H1 (cell line): ENCODE data around the gene FAM120A. TPM values are rescaled to one million over a fixed set of nuclear protein-coding genes. Genes with fewer than 3 reads are reported as not detected.

Experiments used
- CTCF ChIA-PET: fragments of 300-600 bp; sonication (Branson Sonifier 250); formaldehyde crosslinking; loops from one replicate; lab custom pipeline; 2021; ENCODE audit not compliant: partially characterized antibody; lab: Charles Lee
- POLR2A ChIA-PET: fragments of 300-600 bp; sonication (Branson Sonifier 250); formaldehyde crosslinking; loops from one replicate; lab custom pipeline; 2021; ENCODE audit warnings: inconsistent platforms; ENCODE audit not compliant: partially characterized antibody; lab: Charles Lee
- DNase-seq, 2 experiments: peaks; one replicate each; pipeline versions ENCODE4 v3.0.0 to v3.0.0-alpha.2; 2010 to 2022; ENCODE audit warnings: low spot score in 2 of 2, low read depth in 1 of 2, mixed read lengths in 1 of 2
- FAIRE-seq: peaks from 2 replicates; lab custom pipeline; 2011; peaks lifted over from hg19 to GRCh38; lab: Jason Lieb, UNC
- H2AFZ ChIP-seq: 2 replicates; pipeline ENCODE4 v1.8.1; 2012; ENCODE audit warnings: low read length, inconsistent platforms
- H2AK5ac ChIP-seq: 2 replicates; pipeline ENCODE4 v1.6.1; 2013; ENCODE audit warnings: low read depth, low read length
- H2BK120ac ChIP-seq: replicated peaks from 2 replicates; pipeline ENCODE3; 2013; ENCODE audit warnings: low read depth, low read length, inconsistent platforms
- H2BK12ac ChIP-seq: 2 replicates; pipeline ENCODE4 v1.6.1; 2013; ENCODE audit warnings: low read depth, low read length
- H2BK15ac ChIP-seq: 2 replicates; pipeline ENCODE4 v1.6.1; 2013; ENCODE audit warnings: low read length
- H2BK20ac ChIP-seq: 2 replicates; pipeline ENCODE4 v1.6.1; 2013; ENCODE audit warnings: low read length
- H2BK5ac ChIP-seq: 2 replicates; pipeline ENCODE4 v1.6.1; 2013; ENCODE audit warnings: low read depth, low read length
- H3K14ac ChIP-seq: 2 replicates; pipeline ENCODE4 v1.6.1; 2013; ENCODE audit warnings: inconsistent platforms; ENCODE audit not compliant: insufficient read length
- H3K18ac ChIP-seq: 2 replicates; pipeline ENCODE4 v1.6.1; 2013; ENCODE audit warnings: low read length; ENCODE audit errors: extremely low read depth
- H3K23ac ChIP-seq: 2 replicates; pipeline ENCODE4 v1.6.1; 2013; ENCODE audit warnings: inconsistent platforms; ENCODE audit not compliant: insufficient read length
- H3K23me2 ChIP-seq: 2 replicates; pipeline ENCODE4 v1.6.1; 2013; ENCODE audit warnings: low read depth, low read length
- H3K27ac ChIP-seq: 2 replicates; pipeline ENCODE4 v1.6.1; 2011; ENCODE audit warnings: low read depth, low read length, inconsistent platforms
- H3K27me3 ChIP-seq, 4 experiments: replicated peaks in 1 of 4; 1 replicate in 1 of 4; 2 replicates in 3 of 4; pipeline versions ENCODE4 v1.6.1 to v1.8.1; 2011 to 2013; ENCODE audit warnings: low read length in 3 of 4, mild to moderate bottlenecking in 3 of 4, inconsistent platforms in 2 of 4, mixed read lengths in 2 of 4, moderate library complexity in 1 of 4; ENCODE audit not compliant: control insufficient read depth in 3 of 4, insufficient read depth in 3 of 4; ENCODE audit errors: extremely low read depth in 1 of 4
- H3K36me3 ChIP-seq, 4 experiments: 2 replicates each; pipeline versions ENCODE4 v1.6.1 to v1.8.1; 2011 to 2013; ENCODE audit warnings: mild to moderate bottlenecking in 4 of 4, low read length in 3 of 4, moderate library complexity in 2 of 4, control low read depth in 1 of 4, inconsistent platforms in 1 of 4; ENCODE audit not compliant: insufficient read depth in 4 of 4, control insufficient read depth in 2 of 4
- H3K4ac ChIP-seq: replicated peaks from 2 replicates; pipeline ENCODE3; 2013; ENCODE audit warnings: low read length, low read depth, mixed read lengths, inconsistent platforms; ENCODE audit not compliant: insufficient read length
- H3K4me1 ChIP-seq, 4 experiments: replicated peaks in 1 of 4; 1 replicate in 1 of 4; 2 replicates in 3 of 4; pipeline versions ENCODE4 v1.6.1 to v1.8.1; 2011 to 2013; ENCODE audit warnings: low read length in 3 of 4, inconsistent platforms in 2 of 4, mixed read lengths in 1 of 4; ENCODE audit not compliant: insufficient read depth in 4 of 4, control insufficient read depth in 3 of 4
- H3K4me2 ChIP-seq, 2 experiments: 2 replicates each; pipeline versions ENCODE4 v1.6.1 to v1.8.1; 2011 to 2013; ENCODE audit warnings: low read depth in 2 of 2, low read length in 2 of 2, control low read depth in 1 of 2, inconsistent platforms in 1 of 2, mild to moderate bottlenecking in 1 of 2; ENCODE audit not compliant: insufficient read depth in 1 of 2
- H3K4me3 ChIP-seq, 4 experiments: fragments of 200-600, 300-600 bp in 1 of 4; sonication (generic), shearing (Covaris generic), sonication (Bioruptor Twin) in 1 of 4; 2 replicates each; pipeline versions ENCODE4 v1.5.1 to v1.8.1; 2011 to 2016; ENCODE audit warnings: low read length in 4 of 4, low read depth in 3 of 4, control low read depth in 2 of 4, inconsistent platforms in 2 of 4, mild to moderate bottlenecking in 2 of 4, mixed read lengths in 1 of 4, moderate library complexity in 1 of 4; ENCODE audit not compliant: insufficient read depth in 2 of 4; ENCODE audit errors: extremely low read depth in 1 of 4
- H3K56ac ChIP-seq: replicated peaks from 2 replicates; pipeline ENCODE3; 2013; ENCODE audit warnings: low read depth, mild to moderate bottlenecking, mixed read lengths, low read length, inconsistent platforms; ENCODE audit not compliant: insufficient read length
- H3K79me1 ChIP-seq: 2 replicates; pipeline ENCODE4 v1.6.1; 2013; ENCODE audit warnings: low read depth, low read length, control low read depth
- H3K79me2 ChIP-seq, 2 experiments: 2 replicates each; pipeline versions ENCODE4 v1.6.1 to v1.8.1; 2012 to 2013; ENCODE audit warnings: low read length in 2 of 2, mild to moderate bottlenecking in 2 of 2, inconsistent platforms in 1 of 2; ENCODE audit not compliant: insufficient read depth in 2 of 2, control insufficient read depth in 1 of 2
- H3K9ac ChIP-seq, 4 experiments: replicated peaks in 1 of 4; 1 replicate in 1 of 4; 2 replicates in 3 of 4; pipeline versions ENCODE4 v1.6.1 to v1.8.1; 2011 to 2013; ENCODE audit warnings: low read depth in 3 of 4, low read length in 3 of 4, control low read depth in 2 of 4, mild to moderate bottlenecking in 2 of 4, moderate library complexity in 2 of 4, inconsistent platforms in 1 of 4; ENCODE audit errors: extremely low read depth in 1 of 4
- H3K9me3 ChIP-seq, 2 experiments: 2 replicates each; pipeline versions ENCODE4 v1.6.1 to v1.8.1; 2012 to 2013; ENCODE audit warnings: mild to moderate bottlenecking in 2 of 2, moderate library complexity in 2 of 2, control low read depth in 1 of 2, inconsistent platforms in 1 of 2, low read depth in 1 of 2, low read length in 1 of 2, mixed read lengths in 1 of 2; ENCODE audit not compliant: insufficient read depth in 2 of 2
- H4K20me1 ChIP-seq, 2 experiments: replicated peaks in 1 of 2; 2 replicates each; pipeline versions ENCODE3 to v1.8.1; 2011 to 2013; ENCODE audit warnings: inconsistent platforms in 2 of 2, low read length in 2 of 2, mild to moderate bottlenecking in 1 of 2; ENCODE audit not compliant: insufficient read depth in 2 of 2, control insufficient read depth in 1 of 2
- H4K5ac ChIP-seq: 2 replicates; pipeline ENCODE4 v1.6.1; 2013; ENCODE audit warnings: low read length, low read depth, mixed read lengths, inconsistent platforms; ENCODE audit not compliant: insufficient read length
- H4K8ac ChIP-seq: 2 replicates; pipeline ENCODE4 v1.8.0; 2013; ENCODE audit warnings: mild to moderate bottlenecking, moderate library complexity, low read length, inconsistent platforms; ENCODE audit not compliant: insufficient read depth; ENCODE audit errors: extremely low read depth
- H4K91ac ChIP-seq: replicated peaks from 2 replicates; pipeline ENCODE3; 2013; ENCODE audit warnings: low read length, mixed read lengths, inconsistent platforms; ENCODE audit not compliant: insufficient read length
- CHD1 ChIP-seq: IDR thresholded peaks from 2 replicates; pipeline ENCODE4 v1.6.1; 2012; ENCODE audit warnings: low read depth, low read length, improper control_type of control experiment
- CTCF ChIP-seq, 3 experiments: IDR thresholded peaks; 1 replicate in 2 of 3; 2 replicates in 1 of 3; pipeline versions ENCODE4 v1.5.1 to v1.6.1; 2011; ENCODE audit warnings: low read length in 3 of 3, mild to moderate bottlenecking in 3 of 3, inconsistent platforms in 2 of 3, low read depth in 1 of 3, moderate library complexity in 1 of 3; ENCODE audit not compliant: insufficient read depth in 1 of 3; ENCODE audit errors: control extremely low read depth in 1 of 3
- E2F6 ChIP-seq: IDR thresholded peaks from 2 replicates; pipeline ENCODE4 v1.6.1; 2012; ENCODE audit warnings: inconsistent platforms
- GABPA ChIP-seq: IDR thresholded peaks from 2 replicates; pipeline ENCODE4 v1.6.1; 2011; ENCODE audit warnings: mild to moderate bottlenecking, low read length, moderate library complexity, borderline replicate concordance; ENCODE audit not compliant: insufficient read depth
- KDM4A ChIP-seq: IDR thresholded peaks from one replicate; pipeline ENCODE4 v1.7.1; 2012; ENCODE audit warnings: low read depth, mild to moderate bottlenecking, moderate library complexity, low read length, inconsistent platforms; ENCODE audit not compliant: severe bottlenecking
- MAX ChIP-seq: IDR thresholded peaks from 2 replicates; pipeline ENCODE4 v1.6.1; 2012; ENCODE audit warnings: inconsistent platforms
- RFX5 ChIP-seq: IDR thresholded peaks from 2 replicates; pipeline ENCODE4 v1.6.1; 2011; ENCODE audit warnings: low read depth, low read length, improper control_type of control experiment, borderline replicate concordance
- SP4 ChIP-seq: IDR thresholded peaks from 2 replicates; pipeline ENCODE4 v1.6.1; 2012; ENCODE audit warnings: low read length, inconsistent platforms
- TCF12 ChIP-seq: IDR thresholded peaks from 2 replicates; pipeline ENCODE4 v1.6.1; 2011; ENCODE audit warnings: low read depth, mild to moderate bottlenecking, low read length
- WGBS, 2 experiments: shearing (Covaris generic) in 1 of 2; methylation state at CpG; one replicate each; pipeline versions ENCODE4 v1.1.6 to v1.1.7; 2013 to 2015; ENCODE audit warnings: low lambda C conversion rate in 2 of 2, mixed read lengths in 2 of 2, inconsistent platforms in 1 of 2, low coverage in 1 of 2, missing lambda C conversion rate in 1 of 2; ENCODE audit not compliant: insufficient replicate concordance in 2 of 2, insufficient coverage in 1 of 2, insufficient read length in 1 of 2; ENCODE audit errors: extremely low coverage in 1 of 2, missing lambda C conversion rate in 1 of 2; 5-methylcytosine and 5-hydroxymethylcytosine counted together
- polyA plus RNA-seq, 7 experiments: library from polyadenylated mRNA; depleted of rRNA in 3 of 7; stranded (reverse) in 5 of 7; unstranded in 2 of 7; fragments of >200 nt in 5 of 7; fragments of 200-250 nt in 2 of 7; gene quantifications; 1 replicate in 5 of 7; 2 replicates in 1 of 7; 4 replicates in 1 of 7; pipeline versions ENCODE4 v1.2.1 to v1.2.3, GENCODE V29; 2011 to 2013; ENCODE audit warnings: missing spikeins in 2 of 7, mixed read lengths in 2 of 7
- total RNA-seq: library from RNA; stranded (reverse); fragmentation: NEBNext Ultra II Directional; extraction: Animal tissue kit (Norgen Biotek cat#: 25700); gene quantifications from 2 replicates; pipeline ENCODE4 v1.2.1, GENCODE V29; 2021

FAM120A gene
- total and polyA plus RNA-seq, 2 of the 8 experiments (the other 6 are each of a cell fraction or from before 2014, with no cell fraction given), result 24.9 to 54.7 TPM

- Histone ChIP-seq H3K23me2 (no peaks in the 10 kb centered on the region), H3K14ac (no peak overlapping the region), H3K4me2 (no peak overlapping the region), H2BK20ac (no peak overlapping the region), H3K4me3 (no peak overlapping the region), H4K8ac (no peak overlapping the region), H3K27me3 (no peaks in the 10 kb centered on the region), H2BK5ac (no peak overlapping the region), H3K4ac (no peak overlapping the region), H2BK12ac (no peak overlapping the region), H3K18ac (no peak overlapping the region), H3K79me2 (peaks cover 0 to 8% of the 10 kb centered on the region in 2 experiments; a peak in 2 of 4 replicates), H4K5ac (no peak overlapping the region), H2BK15ac (no peak overlapping the region), H4K20me1 (peaks cover 0 to 1% of the 10 kb centered on the region in 2 experiments), H3K27ac (no peak overlapping the region), H3K9ac (no peak overlapping the region), H3K9me3 (no peaks in the 10 kb centered on the region), H4K91ac (no peak overlapping the region), H3K23ac (no peak overlapping the region), H3K56ac (no peak overlapping the region), H3K79me1 (no peaks in the 10 kb centered on the region; the same call in 1 of the 2 replicates), H2AFZ (no peak overlapping the region), H2AK5ac (no peak overlapping the region), H3K4me1 (no peaks in the 10 kb centered on the region), H3K36me3 (peaks cover 6 to 41% (median 16%) of the 10 kb centered on the region in 4 experiments; a peak in 7 of 8 replicates), H2BK120ac (no peak overlapping the region)
- POLR2A ChIA-PET, result no interaction called here
- DNase-seq (no peak), FAIRE-seq (no peak)
- CTCF ChIA-PET, result interaction anchor here (0.7 to 1.0 kb wide), 2 partner anchors 40 to 312 kb away, joined by 3 to 4 read pairs; no protein-coding TSS in a partner anchor
- 94% methylated on average over 4 of the region's 4 CpGs; no CpG with 5 or more reads in 1 of the 2 experiments for WGBS, 2 experiments
- no peak for TF ChIP-seq SP4
- TF ChIP-seq KDM4A, result no peak
- no peak for TF ChIP-seq CHD1
- no peak for TF ChIP-seq CTCF (IDR thresholded peaks at IDR 0.05; ENCODE audit: control extremely low read depth in 1 of 3, insufficient read depth in 1 of 3, low read depth in 1 of 3, low read length in 3 of 3)
- no peak for TF ChIP-seq E2F6
- TF ChIP-seq GABPA, result no peak
- TF ChIP-seq TCF12, result no peak
- no peak for TF ChIP-seq RFX5
- no peak for TF ChIP-seq MAX
Observed at GRCh38 chr9:93500571-93501298, 49.2 kb downstream of the FAM120A start.
